Measurements from ENCODE around the gene PCNT. TPM values are rescaled to one million over a fixed set of nuclear protein-coding genes. Genes with fewer than 3 reads are reported as not detected.
"Not testable (repeated sequence)": the region's sequence is repeated elsewhere in the genome, so short reads cannot be mapped to it uniquely, and the experiment has no call there.

PCNT gene
- total RNA-seq, 1 donor, result 19.2 TPM

- Histone ChIP-seq H4K20me1 (ENCODE audit: insufficient read depth, low read length) (no peaks in the 10 kb centered on the region), H3K9me3 (ENCODE audit: low read depth, low read length) (no peaks in the 10 kb centered on the region), H3K4me2 (ENCODE audit: insufficient read depth, low read length) (no peak overlapping the region), H2AFZ (ENCODE audit: low read length) (no peak overlapping the region), H3K4me3 (ENCODE audit: insufficient read depth, low read length) (no peak overlapping the region), H3K4me1 (ENCODE audit: insufficient read depth, low read length) (no peaks in the 10 kb centered on the region), H3K27ac (ENCODE audit: low read depth, low read length) (no peak overlapping the region), H3K36me3 (ENCODE audit: insufficient read depth, low read length) (peaks cover 14% of the 10 kb centered on the region), H3K79me2 (ENCODE audit: insufficient read depth, low read length) (no peaks in the 10 kb centered on the region), H3K27me3 (ENCODE audit: insufficient read depth, low read length) (no peaks in the 10 kb centered on the region)
- peak; percentile 55 for DNase-seq (ENCODE audit: insufficient read length, low spot score, missing footprints)
- TF ChIP-seq CTCF (IDR thresholded peaks at IDR 0.05; ENCODE audit: extremely low read depth, low read depth, low read length), result no peak
Measured at GRCh38 chr21:46307625-46308024, 16.3 kb upstream of the PCNT start.

GRCh38 chr21:46308431-46308830, 15.5 kb upstream of the PCNT start:
- H3K79me2 ChIP-seq (ENCODE audit: insufficient read depth, low read length), result no peaks in the 10 kb centered on the region
- peak; percentile 31 for DNase-seq (ENCODE audit: insufficient read length, low spot score, missing footprints)
- peaks cover 14% of the 10 kb centered on the region for H3K36me3 ChIP-seq (ENCODE audit: insufficient read depth, low read length)
- no peak for TF ChIP-seq CTCF (IDR thresholded peaks at IDR 0.05; ENCODE audit: extremely low read depth, low read depth, low read length)
- H3K4me1 ChIP-seq (ENCODE audit: insufficient read depth, low read length), result no peaks in the 10 kb centered on the region
- H2AFZ ChIP-seq (ENCODE audit: low read length), result no peak overlapping the region
- H3K9me3 ChIP-seq (ENCODE audit: low read depth, low read length), result no peaks in the 10 kb centered on the region
- no peaks in the 10 kb centered on the region for H3K27me3 ChIP-seq (ENCODE audit: insufficient read depth, low read length)
- H3K4me2 ChIP-seq (ENCODE audit: insufficient read depth, low read length), result no peak overlapping the region
- no peak overlapping the region for H3K27ac ChIP-seq (ENCODE audit: low read depth, low read length)
- H3K4me3 ChIP-seq (ENCODE audit: insufficient read depth, low read length), result no peak overlapping the region
- no peaks in the 10 kb centered on the region for H4K20me1 ChIP-seq (ENCODE audit: insufficient read depth, low read length)

DNA sequence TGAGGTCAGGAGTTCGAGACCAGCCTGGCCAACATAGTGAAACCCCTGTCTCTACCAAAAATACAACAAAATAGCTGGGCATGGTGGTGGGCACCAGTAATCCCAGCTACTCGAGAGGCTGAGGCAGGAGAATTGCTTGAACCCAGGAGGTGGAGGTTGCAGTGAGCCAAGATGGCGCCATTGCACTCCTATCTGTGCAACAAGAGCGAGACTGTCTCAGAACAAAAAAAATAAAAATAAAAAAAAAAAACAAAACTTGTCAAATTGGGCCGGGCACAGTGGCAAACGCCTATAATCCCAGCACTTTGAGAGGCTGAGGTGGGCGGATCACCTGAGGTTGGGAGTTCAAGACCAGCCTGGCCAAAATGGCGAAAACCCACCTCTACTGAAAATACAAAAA, 13.7 kb upstream of the PCNT start:
- H3K4me2 ChIP-seq (ENCODE audit: insufficient read depth, low read length); H2AFZ ChIP-seq (ENCODE audit: low read length); H3K4me1 ChIP-seq (ENCODE audit: insufficient read depth, low read length); H3K27me3 ChIP-seq (ENCODE audit: insufficient read depth, low read length); H3K36me3 ChIP-seq (ENCODE audit: insufficient read depth, low read length); H3K79me2 ChIP-seq (ENCODE audit: insufficient read depth, low read length); H3K4me3 ChIP-seq (ENCODE audit: insufficient read depth, low read length); H4K20me1 ChIP-seq (ENCODE audit: insufficient read depth, low read length); H3K27ac ChIP-seq (ENCODE audit: low read depth, low read length); H3K9me3 ChIP-seq (ENCODE audit: low read depth, low read length); DNase-seq (ENCODE audit: insufficient read length, low spot score, missing footprints): not testable (repeated sequence)

DNA sequence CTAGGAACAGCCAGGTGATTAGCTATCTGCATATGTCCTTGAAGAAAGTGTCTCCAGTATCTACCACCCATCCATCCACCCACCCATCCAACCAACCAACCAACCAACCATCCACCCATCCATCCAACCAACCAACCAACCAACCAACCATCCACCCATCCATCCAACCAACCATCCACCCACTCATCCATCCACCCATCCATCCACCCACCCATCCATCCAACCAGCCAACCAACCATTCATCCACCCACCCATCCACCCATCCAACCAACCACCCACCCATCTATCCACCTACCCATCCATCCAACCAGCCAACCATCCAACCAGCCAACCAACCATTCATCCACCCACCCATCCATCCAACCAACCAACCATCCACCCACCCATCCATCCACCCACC, 12.4 kb upstream of the PCNT start:
- Histone ChIP-seq H3K27ac (ENCODE audit: low read depth, low read length) (no peak overlapping the region), H3K27me3 (ENCODE audit: insufficient read depth, low read length) (no peaks in the 10 kb centered on the region), H2AFZ (ENCODE audit: low read length) (no peak overlapping the region), H3K36me3 (ENCODE audit: insufficient read depth, low read length) (peaks cover 3% of the 10 kb centered on the region), H3K4me1 (ENCODE audit: insufficient read depth, low read length) (no peaks in the 10 kb centered on the region), H3K79me2 (ENCODE audit: insufficient read depth, low read length) (no peaks in the 10 kb centered on the region), H3K4me3 (ENCODE audit: insufficient read depth, low read length) (no peak overlapping the region), H3K4me2 (ENCODE audit: insufficient read depth, low read length) (no peak overlapping the region), H4K20me1 (ENCODE audit: insufficient read depth, low read length) (no peaks in the 10 kb centered on the region), H3K9me3 (ENCODE audit: low read depth, low read length) (no peaks in the 10 kb centered on the region)
- no peak for TF ChIP-seq CTCF (IDR thresholded peaks at IDR 0.05; ENCODE audit: extremely low read depth, low read depth, low read length)
- no peak for DNase-seq (ENCODE audit: insufficient read length, low spot score, missing footprints)
